SHP77 (cell line): ENCODE results near the gene DPPA5.
"Not testable (repeated sequence)": the region's sequence is repeated elsewhere in the genome, so short reads cannot be mapped to it uniquely, and the experiment has no call there.

ENCODE experiments used
- DNase-seq, 2 experiments: peaks; one replicate each; lab custom pipeline; 2025; lab: John Stamatoyannopoulos, UW

Gene DPPA5, protein sequence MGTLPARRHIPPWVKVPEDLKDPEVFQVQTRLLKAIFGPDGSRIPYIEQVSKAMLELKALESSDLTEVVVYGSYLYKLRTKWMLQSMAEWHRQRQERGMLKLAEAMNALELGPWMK

DNA sequence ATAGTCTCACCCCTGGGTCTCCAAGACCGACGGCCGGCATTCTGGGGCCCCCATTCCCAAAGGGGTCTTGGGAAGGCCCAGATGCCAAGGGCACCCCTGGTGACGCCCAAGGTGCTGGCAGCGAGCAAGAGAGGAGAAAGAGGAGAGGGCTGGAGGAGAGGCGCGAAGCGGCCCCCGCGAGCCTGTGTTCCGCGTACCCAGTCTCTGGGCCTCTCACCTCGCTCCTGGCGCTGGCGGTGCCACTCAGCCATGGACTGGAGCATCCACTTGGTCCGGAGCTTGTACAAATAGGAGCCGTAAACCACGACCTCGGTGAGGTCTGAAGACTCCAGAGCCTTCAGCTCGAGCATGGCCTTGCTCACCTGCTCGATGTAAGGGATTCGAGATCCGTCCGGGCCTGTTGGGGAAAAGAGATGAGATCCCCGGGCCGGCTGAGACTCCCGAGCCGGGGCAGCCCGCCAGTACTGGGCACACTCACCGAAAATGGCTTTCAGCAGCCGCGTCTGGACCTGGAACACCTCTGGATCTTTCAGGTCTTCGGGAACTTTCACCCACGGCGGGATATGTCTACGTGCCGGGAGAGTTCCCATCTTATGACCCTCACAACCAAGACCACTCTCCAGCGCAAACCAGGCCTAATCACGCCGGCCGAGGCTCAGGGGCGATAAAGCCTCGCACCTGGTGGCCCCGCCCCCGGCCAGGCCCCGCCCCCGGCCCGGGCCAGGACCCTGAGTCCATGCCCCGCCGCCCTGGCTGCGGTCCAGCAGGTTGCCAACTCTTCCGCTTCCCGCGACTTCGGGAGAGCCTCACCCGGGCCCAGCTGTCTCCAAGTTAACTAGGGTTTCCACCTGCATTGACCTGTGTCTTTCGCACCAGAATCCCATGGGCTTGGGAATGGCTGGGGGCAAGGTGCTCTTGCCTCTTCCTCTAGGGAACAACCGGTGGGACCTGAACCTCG, at the start of gene DPPA5:
DPPA5 (minus strand) TSS at position 641 of the 958 bp plus-strand sequence; CDS start at position 590, 51 bp downstream.
- DNase-seq = no peak

DNA sequence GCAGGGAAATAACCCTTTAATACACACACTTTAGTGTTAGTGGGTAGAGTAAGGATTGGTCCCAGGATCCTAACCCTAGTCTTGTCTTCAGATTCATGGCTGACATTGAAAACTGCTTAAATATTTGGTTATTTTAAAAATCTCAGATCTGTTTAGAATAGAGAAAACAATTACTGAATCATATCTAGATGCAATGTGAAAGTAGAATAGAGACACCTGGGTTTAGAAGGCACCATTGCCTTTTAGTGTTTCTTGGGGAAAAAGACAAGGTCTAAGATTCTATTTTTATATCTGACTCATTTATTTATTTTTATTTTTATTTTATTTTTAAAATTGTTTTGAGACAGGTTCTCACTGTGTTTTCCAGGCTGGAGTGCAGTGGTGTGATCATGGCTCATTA, 46.6 kb upstream of the DPPA5 start:
- DNase-seq = no peak

DNA sequence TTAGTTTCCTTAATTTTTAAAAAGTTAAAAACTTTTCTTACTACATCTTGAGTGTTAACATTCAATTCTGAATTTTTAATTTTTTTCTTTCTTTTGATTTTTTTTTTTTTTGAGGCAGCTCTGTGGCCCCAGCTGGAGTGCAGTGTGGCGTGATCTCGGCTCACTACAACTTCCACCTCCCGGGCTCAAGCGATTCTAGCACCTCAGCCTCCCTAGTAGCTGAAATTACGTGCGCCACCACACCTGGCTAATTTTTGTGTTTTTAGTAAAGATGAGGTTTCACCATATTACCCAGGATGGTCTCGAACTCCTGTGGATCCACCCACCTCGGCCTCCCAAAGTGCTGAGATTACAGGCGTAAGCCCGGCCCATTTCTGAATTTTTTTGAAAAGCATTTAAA, 41.8 kb upstream of the DPPA5 start:
- no peak for DNase-seq

DNA sequence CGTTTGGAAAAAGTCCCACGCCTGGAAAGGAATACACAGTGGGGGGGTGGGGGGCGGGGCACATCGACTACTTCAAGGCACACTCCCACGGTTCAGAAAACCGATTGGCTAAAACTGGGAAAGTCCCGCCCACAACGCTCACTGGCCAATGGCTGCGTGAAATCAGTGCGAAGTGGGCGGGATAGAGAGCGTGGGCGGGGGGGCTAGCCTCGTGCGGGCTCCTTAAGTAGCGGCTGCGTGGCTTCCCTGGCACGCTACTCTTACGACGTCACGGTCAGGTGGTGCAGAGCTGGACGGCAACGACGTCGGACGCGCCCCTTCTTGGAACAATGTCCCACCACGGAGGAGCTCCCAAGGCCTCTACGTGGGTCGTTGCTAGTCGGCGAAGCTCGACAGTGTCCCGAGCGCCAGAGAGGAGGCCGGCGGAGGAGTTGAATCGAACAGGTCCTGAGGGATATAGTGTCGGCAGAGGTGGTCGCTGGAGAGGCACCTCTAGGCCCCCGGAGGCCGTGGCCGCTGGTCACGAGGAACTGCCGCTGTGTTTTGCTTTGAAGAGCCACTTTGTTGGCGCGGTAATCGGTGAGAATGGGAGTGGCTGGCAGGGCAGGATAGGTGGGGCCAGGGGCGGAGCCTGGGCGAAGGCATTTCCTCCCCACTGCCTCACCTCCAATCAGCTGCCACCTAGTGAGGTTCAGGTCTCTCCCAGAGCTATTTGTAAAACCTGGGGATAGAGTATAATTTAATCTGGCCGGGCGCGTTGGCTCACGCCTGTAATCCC, 40.7 kb upstream of the DPPA5 start, which contains the start of gene DDX43:
DDX43 (plus strand) TSS at position 252 of the 778 bp plus-strand sequence; CDS start at position 330, 78 bp downstream.
- peak; percentile 68 to 71 for DNase-seq

DNA sequence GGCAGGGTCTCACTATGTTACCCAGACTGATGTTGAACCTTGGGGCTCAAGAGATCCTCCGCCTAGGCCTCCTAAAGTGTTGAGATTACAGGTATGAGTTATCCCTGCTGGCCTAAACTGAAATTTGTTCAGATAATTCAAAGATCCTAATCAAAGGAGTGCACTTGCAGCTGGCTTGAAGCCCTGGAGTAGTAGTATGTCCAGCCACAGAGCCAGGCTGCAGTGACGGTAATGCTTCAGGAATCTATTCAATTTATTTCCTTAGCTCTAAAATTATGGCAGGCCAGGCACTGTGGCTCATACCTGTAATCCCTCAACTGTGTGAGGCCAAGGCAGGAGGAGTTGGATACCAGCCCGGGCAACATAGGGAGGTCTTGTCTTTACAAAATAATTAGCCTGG, 39.2 kb upstream of the DPPA5 start:
- no peak for DNase-seq

DNA sequence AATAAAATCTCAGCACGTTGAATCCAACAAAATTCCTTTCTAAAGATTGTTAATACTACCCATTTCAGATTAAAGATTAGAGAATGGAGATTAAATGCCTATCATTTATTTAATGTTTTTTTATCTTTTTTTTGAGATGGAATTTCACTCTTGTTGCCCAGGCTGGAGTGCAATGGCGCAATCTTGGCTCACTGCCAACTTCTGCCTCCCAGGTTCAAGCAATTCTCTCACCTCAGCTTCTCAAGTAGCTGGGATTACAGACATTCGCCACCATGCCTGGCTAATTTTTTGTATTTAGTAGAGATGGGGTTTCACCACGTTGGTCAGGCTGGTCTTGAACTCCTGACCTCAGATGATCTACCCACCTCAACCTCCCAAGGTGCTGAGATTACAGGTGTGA, 38.1 kb upstream of the DPPA5 start:
- DNase-seq = not testable (repeated sequence)

DNA sequence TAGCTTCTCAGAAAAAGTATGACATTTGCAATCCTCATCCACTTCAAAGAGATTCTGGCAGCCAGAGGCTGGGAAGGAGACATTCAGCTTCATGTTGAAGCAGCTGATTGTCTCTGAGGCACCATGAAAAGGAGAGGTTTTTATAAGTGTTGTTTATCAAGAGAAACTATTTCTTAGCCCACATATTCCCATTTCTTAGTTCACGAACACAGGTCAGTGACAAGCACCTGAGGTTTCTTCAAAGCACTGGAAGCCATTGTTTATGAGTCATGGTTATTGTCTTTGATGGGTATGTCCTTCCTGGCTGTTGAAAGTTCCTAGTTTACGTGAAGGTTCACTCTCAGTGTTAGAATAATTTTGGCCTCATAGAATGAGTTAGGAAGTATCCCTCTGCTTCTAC, 37.6 kb upstream of the DPPA5 start:
- no peak for DNase-seq

DNA sequence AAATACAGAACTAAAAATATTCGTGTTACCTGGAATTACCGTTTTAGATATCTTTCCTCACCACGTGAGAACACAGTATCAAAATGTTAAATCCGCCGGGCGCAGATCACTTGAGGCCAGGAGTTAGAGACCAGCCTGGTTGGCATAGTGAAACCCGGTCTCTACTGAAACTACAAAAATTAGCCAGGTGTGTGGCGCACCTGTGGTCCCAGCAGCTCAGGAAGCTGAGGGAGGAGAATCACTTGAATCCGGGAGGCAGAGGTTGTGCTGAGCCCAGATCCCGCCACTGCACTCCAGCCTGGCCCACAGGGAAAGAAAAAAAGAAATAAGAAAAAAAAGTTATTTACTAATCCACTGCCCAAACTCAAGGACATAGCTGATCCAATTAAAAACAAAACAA, 35.8 kb upstream of the DPPA5 start:
- DNase-seq = no peak

DNA sequence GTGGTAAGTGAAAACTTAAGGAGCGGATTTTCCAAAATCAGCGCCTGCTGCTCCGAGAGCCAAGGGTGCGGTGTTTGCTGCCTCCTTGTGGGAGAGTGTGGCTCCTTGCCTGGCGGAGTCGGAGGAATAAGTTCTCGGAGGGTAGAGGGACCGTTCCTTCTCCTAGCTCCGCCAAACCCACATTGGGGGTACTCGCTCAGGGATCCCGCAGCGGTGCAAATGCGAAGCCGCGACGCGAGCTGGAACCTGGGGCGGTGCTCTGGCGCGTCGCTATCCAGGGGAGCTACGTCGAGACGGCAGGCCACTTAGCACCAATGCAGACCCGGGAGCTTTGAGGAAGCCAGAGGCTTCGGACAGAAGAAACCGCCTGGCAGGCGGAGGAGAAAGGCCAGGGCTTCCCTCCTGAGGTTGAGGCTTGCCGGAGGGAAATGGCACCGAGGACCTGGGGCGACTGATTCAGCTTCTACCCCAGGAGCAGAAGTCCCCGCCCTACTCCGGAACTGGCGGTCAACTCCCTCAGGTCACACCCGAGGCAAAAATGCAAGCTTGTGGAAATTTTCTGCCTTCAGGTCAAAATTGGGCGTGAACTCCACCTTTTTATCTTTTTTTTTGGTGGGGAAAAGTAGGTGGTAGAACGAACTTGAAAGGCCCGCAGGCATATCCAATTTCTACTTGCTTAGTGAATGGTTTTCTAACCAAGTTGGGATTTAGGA, 34.9 kb upstream of the DPPA5 start:
- DNase-seq = peak; percentile 29 to 31

DNA sequence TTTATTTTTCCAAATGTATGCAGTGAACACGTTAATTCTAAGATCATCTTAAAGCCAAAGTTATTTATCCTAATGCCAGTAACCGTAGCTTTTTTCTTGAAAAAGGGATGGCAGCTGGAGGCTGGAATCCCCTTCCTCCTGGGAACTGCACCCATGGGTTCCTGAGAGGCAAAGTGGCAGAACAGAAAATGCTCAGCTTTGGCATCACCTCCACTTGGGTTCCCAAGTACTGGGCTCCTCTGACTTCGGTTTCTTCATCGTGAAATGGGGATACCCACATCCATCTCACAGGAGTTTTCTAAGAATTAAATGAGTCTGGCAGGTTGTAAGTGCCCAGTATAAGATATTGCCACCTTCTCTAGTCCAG, 34.3 kb upstream of the DPPA5 start:
- DNase-seq = no peak

DNA sequence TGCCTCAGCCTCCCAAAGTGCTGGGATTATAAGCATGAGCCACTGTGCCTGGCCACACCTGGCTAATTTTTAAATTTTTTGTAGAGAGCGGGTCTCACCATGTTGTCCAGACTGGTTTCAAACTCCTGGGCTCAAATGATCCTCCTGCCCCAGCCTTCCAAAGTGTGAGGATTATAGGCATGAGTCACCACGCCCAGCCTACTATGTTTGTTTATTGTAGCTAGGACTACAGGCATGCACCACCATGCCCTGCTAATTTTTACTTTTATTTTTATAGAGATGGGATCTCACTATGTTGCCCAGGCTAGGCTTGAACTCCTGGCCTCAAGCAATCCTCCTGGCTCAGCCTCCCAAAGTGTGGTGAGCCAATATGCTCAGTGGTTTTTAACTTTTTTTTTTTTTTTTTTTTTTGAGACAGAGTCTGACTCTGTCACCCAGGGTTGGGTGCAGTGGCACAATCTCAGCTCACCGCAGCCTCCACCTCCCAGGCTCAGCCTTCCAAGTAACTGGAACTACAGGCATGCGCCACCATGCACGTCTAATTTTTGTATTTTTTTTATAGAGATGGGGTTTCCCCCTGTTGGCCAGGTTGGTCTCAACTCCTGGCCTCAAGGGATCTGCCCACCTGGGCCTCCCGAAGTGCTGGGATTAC, 28.5 kb upstream of the DPPA5 start:
- DNase-seq = no peak

DNA sequence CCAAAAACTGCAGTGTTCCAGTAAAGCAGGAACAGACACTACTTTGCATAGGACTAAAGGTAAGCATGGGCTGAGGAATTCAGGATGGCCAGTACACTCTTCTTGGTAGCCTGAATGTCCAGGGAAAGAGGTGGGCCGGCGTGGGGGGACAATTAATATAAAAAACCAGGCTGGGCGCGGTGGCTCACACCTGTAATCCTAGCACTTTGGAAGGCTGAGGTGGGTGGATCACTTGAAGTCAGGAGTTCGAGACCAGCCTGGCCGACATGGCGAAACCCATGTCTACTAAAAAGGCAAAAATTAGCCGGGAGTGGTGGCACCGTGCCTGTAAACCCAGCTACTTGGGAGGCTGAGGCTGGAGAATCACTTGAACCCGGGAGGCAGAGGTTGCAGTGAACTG, 27.5 kb upstream of the DPPA5 start:
- not testable (repeated sequence) for DNase-seq

DNA sequence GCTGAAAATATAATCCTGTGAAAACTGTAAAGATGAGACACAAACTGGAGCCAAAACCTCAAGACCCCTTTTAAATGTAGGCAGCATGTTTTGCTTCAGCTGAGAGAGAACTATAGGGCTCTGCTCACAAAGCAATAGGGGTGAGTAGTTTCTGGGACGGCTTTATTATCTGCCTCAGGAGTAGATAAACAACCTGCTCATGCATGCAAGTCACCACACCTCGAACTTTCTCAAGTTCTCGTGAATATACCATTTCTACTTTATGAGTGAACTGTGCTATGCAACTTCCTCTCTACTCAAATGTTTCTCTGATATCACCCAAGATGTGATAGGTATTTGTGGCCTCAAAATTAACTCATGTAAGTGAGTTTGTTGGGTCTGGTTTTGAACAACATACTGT, 23.1 kb upstream of the DPPA5 start:
- DNase-seq = no peak

DNA sequence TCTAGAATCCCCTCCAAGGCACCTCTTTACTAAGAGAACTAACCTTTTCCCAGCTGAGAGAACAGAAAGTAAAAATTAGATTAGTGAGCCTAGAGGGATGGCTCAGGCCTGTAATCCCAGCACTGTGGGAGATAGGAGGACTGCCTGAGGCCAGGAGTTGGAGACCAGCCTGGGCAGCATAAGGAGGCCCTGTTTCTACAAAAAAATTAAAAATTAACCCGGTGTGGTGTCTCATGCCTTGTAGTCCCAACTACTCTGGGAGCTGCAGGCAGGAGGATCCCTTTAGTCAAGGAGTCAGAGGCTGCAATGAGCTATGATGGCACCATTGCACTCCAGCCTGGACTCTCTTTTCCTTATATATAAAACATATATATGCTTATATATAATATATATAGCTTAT, 21.1 kb upstream of the DPPA5 start:
- DNase-seq = no peak

DNA sequence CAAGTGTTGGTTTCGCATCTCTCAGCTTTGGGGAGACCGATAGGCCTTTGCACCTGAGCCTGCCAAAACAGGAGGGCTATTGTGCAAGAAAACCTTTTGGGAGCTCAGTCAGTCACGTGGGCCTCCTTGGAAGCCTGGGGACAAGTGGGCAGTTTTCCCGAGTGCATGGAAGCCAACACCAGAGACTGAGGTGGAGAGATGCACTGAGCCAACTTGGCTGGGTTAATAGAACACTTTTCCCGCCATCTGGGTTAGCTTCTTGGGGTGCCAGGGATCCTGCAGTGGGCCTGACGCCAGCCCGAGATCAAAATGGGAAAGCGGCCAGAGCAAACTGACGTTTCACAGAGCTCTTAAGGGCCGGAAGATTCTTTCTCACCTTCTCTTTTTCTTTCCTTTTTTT, 18.4 kb upstream of the DPPA5 start:
- DNase-seq = no peak

DNA sequence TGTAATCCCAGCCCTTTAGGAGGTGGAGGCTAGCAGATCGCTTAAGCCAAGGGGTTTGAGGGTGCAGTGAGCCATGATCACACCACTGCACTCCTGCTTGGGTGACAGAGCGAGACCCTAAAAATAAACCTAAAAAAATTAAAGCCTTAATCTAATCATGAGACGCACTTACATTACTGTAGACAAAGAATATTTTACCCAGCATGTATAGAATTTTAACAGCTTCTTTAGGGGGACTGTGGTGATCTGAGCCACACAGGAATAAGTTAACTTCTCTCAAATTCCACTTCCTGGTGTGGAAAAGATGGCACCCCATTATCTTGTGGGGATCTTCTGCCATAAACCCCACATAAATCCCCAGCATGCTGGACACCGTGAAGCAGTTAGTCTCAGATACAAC, 17.9 kb upstream of the DPPA5 start:
- DNase-seq = no peak

DNA sequence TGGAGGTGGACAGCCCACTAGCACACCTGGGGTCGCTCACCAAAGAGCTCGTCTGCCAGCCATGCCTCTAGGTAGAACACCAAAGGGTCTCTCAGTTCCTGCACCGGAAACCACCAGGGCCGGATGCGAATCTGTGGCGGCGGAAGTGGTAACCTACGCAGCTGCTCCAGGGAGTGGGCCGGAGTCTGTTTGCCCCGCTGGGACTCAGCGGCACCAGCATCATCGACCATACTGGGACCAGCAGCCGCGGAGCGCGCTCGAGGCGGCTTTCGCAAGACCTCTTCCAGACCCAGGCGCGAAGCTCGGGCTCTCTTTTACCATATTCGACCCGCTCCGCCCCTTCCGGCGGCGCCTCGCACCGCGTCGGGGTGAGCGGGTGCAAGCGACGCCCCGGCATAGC, 15.5 kb upstream of the DPPA5 start, which contains the start of gene OOEP:
OOEP (minus strand) TSS at position 335 of the 400 bp plus-strand sequence; CDS start at position 230, 105 bp downstream.
- DNase-seq = no peak

DNA sequence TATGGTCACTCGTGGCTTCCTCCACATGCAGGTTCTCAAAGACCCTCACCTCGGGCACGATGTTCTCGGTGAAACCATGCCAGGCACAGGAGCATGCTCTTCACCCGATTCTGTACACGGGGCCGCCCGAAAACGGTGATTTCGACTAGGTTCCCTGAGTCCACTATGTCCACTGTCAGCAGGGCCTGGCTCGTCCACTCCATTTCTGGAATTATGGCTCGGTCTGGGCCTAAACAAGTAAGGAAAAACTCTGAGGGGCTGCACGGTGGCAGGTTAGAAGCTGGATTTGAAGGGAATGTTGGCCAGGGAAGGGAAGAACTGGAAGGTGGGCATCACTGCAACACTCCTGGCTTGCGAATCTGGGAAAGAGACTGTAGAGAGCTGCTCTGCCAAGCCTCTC, 15.1 kb upstream of the DPPA5 start:
- DNase-seq = no peak

DNA sequence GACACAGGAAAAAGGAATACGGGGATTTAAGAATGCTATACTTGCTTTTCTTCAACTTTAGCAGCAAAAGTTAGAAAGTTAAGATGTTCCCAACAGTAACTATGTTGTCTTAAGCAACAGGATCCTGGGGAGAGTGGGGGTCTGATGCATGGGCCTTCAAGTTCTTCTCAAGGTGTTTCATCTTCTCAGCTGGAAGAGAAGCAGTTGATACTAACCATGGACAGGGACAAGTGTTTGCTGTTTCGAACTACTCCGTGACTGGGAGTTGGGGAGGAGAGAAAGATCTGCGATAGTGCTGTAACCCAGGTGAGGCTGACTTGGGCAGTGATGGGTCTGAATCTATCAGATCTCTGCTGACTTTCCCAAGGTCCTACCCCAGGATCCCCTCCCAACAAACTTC, 14.6 kb upstream of the DPPA5 start:
- DNase-seq = no peak

DNA sequence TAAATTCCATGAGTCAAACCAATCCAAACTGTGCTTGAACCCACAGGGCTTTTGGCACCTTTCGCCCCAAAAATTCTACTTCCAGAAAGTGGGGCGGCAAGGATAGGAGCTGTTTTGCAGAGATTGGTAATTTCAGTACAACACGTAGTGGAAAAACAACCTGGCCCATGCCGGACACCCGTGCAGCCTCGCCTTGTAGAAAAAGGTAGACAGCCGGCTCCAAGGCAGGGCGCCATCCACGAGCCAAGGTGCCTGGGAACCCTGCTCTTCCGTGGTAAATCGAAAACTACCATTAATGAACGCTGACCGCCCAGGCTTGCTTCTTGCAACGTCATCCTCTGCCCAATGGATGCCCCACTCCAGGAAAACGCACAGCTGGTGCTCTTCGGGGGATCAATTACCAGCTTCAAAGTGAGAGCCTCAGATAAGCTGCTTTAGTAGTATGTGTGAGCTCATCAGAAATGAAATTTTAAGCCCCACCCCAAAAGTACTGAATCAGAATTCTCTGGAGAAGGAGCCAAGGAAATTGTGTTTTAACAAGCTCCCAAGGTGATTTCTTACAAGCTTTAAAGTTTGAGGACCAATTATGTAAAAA, 13.8 kb upstream of the DPPA5 start:
- DNase-seq = no peak

DNA sequence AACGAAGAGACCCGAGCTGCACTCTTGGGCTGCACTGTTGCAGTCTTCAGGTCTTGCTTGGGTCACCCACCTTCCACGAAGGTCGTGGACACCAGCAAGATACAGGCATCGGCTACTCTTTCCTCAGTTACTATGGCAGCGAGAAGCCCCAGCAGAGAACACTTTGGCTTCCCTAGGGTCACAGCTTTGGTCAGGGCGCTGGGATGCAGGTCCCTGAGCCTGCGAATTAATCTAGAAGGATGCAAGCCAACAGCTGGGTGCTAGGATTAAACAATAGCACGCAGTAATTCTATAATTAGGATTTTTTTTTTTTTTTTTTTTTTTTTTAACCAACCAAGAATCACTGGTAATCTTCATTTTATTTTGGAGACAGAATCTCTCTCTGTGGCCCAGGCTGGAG, 10.5 kb upstream of the DPPA5 start:
- no peak for DNase-seq
